ENCODE measurements around the gene TFCP2L1.

Gene TFCP2L1

DNA sequence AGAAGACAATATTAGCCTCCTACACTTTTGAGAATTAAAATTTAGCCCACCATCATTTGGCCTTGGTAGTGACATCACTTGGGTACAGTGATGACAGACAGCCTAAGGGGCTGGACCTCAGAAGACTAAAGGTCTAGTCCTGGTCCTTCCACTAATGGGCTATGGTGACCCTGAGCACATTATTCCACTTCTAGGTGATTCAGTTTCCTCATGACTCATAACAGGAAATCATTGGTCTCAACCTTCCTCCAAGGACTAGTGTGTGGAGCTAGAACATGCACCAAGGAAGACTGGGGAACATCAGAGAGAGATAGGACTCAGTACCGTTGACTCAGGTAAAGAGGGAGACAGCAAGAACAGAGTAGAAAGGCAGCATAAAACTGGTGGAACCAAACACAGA is 64.0 kb downstream of the TFCP2L1 start:
- H3K27ac ChIP-seq: no peak overlapping the region
- DNase-seq: no peak

DNA sequence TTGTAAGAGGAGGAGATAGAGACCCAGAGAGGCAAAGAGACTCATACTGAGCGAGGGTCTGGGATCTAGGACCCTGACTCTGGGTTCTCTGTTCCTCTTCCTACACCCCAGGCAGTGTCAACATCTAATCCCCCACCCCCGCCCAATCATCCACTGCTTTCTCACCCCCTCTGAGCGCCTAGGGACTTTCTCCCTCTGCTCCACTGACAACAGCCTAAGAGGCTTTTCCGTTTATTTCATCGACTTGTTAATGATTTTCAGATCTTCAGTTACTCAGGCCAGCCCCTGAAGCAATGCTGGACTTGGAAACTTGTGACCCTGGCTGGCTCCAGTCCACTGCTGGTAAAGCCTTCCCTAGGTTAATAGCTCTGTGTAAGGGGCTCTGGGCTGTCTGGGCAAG is 65.1 kb downstream of the TFCP2L1 start:
- Histone ChIP-seq H3K27ac (no peak overlapping the region), H3K9me3 (ENCODE audit: severe bottlenecking) (no peaks in the 10 kb centered on the region), H3K27me3 (ENCODE audit: insufficient read depth, low read depth, severe bottlenecking) (no peaks in the 10 kb centered on the region), H3K4me3 (ENCODE audit: low read depth, low read length) (no peak overlapping the region), H3K36me3 (peaks cover 29% of the 10 kb centered on the region)
- no peak for DNase-seq
- TF ChIP-seq, protein P1, sequence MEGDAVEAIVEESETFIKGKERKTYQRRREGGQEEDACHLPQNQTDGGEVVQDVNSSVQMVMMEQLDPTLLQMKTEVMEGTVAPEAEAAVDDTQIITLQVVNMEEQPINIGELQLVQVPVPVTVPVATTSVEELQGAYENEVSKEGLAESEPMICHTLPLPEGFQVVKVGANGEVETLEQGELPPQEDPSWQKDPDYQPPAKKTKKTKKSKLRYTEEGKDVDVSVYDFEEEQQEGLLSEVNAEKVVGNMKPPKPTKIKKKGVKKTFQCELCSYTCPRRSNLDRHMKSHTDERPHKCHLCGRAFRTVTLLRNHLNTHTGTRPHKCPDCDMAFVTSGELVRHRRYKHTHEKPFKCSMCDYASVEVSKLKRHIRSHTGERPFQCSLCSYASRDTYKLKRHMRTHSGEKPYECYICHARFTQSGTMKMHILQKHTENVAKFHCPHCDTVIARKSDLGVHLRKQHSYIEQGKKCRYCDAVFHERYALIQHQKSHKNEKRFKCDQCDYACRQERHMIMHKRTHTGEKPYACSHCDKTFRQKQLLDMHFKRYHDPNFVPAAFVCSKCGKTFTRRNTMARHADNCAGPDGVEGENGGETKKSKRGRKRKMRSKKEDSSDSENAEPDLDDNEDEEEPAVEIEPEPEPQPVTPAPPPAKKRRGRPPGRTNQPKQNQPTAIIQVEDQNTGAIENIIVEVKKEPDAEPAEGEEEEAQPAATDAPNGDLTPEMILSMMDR (IDR thresholded peaks at IDR 0.05; ENCODE audit: low read depth, low read length): no peak

More for the DNA sequence above, 64.0 kb downstream of the TFCP2L1 start:
- H3K27me3 ChIP-seq (ENCODE audit: insufficient read depth, low read depth, severe bottlenecking): no peaks in the 10 kb centered on the region
- TF ChIP-seq, protein P1 (IDR thresholded peaks at IDR 0.05; ENCODE audit: low read depth, low read length): no peak
- no peak overlapping the region for H3K4me3 ChIP-seq (ENCODE audit: low read depth, low read length)
- H3K9me3 ChIP-seq (ENCODE audit: severe bottlenecking): no peaks in the 10 kb centered on the region
- peaks cover 25% of the 10 kb centered on the region for H3K36me3 ChIP-seq

DNA sequence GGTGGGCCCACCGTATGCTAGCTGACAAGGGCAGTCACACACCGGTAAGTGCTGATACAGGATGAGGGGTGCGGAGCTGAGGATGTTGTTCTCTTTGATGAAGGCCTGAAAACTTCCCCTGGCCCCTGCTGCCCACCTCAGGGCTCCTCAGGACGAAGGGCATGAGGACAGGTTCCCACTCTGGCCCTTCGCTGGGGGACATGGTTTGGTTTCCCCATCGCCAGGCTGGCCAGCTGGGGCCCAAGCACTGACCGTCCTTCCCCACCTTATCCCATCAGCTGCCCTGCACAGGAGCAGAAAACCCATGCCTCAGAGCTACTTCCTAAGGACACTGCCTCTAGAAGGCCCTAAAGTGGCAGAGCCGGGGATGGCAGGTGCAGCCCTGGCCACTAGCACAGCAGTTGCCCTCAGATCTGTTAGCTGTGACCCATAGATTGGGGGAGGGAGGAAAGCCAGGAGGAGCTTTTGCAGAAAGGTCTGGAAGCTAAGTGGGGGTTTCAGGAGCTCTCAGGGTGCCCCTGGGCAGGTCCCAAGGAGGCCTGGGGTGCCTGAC is 66.5 kb downstream of the TFCP2L1 start:
- H3K4me3 ChIP-seq (ENCODE audit: low read depth, low read length): no peak overlapping the region
- no peak for DNase-seq
- TF ChIP-seq, protein P1 (IDR thresholded peaks at IDR 0.05; ENCODE audit: low read depth, low read length): no peak
- H3K36me3 ChIP-seq: peaks cover 20% of the 10 kb centered on the region
- H3K27me3 ChIP-seq (ENCODE audit: insufficient read depth, low read depth, severe bottlenecking): no peaks in the 10 kb centered on the region
- H3K9me3 ChIP-seq (ENCODE audit: severe bottlenecking): no peaks in the 10 kb centered on the region
- H3K27ac ChIP-seq: no peak overlapping the region

DNA sequence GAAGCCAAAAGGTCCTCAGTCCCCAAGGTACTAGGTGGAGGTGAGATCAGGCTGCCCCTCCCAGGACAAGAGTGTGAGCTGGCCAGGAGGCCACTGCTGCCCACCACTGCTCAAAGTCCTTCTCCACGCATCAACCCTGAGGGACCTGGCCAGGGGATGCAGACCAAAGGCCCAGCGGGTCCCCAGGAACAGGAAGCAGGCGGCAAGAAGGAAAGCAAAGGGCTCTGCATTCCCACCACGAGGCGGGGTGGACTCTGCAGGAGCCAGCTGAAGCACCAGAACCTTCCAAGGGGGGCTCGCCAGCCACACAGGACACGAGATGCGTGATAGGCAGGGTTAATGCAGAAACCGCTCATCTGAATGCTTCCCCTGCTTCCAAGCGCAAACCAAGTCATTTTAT is 67.4 kb downstream of the TFCP2L1 start:
- no peak for DNase-seq
- Histone ChIP-seq H3K27me3 (ENCODE audit: insufficient read depth, low read depth, severe bottlenecking) (no peaks in the 10 kb centered on the region), H3K27ac (no peak overlapping the region), H3K9me3 (ENCODE audit: severe bottlenecking) (no peaks in the 10 kb centered on the region), H3K36me3 (peaks cover 13% of the 10 kb centered on the region), H3K4me3 (ENCODE audit: low read depth, low read length) (no peak overlapping the region)
- TF ChIP-seq, protein P1 (IDR thresholded peaks at IDR 0.05; ENCODE audit: low read depth, low read length): no peak

DNA sequence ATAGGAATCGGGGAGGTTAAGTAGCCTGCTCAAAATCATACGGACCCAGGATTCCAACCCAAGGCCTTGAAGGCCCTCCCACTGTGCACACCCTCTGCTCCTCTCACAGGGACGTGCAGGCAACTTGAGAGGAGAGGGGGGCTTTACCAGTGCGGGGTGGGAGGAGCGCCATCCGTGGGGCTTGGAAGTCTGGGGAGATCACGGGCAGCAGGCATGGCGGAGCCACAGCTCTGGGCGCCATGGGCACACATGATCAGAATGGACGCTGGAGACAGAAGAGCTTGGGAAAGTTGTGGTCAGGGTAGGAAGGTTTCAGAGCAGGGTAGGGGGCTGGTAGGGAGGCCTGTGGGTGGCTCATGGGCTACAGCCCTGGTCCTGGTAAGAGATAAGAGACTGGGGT is 70.7 kb downstream of the TFCP2L1 start:
- Histone ChIP-seq H3K9me3 (ENCODE audit: severe bottlenecking) (no peaks in the 10 kb centered on the region), H3K27me3 (ENCODE audit: insufficient read depth, low read depth, severe bottlenecking) (no peaks in the 10 kb centered on the region), H3K4me3 (ENCODE audit: low read depth, low read length) (no peak overlapping the region), H3K36me3 (peaks cover 4% of the 10 kb centered on the region; the same call in 1 of the 2 replicates), H3K27ac (no peak overlapping the region)
- TF ChIP-seq, protein P1 (IDR thresholded peaks at IDR 0.05; ENCODE audit: low read depth, low read length): no peak
- DNase-seq: no peak

DNA sequence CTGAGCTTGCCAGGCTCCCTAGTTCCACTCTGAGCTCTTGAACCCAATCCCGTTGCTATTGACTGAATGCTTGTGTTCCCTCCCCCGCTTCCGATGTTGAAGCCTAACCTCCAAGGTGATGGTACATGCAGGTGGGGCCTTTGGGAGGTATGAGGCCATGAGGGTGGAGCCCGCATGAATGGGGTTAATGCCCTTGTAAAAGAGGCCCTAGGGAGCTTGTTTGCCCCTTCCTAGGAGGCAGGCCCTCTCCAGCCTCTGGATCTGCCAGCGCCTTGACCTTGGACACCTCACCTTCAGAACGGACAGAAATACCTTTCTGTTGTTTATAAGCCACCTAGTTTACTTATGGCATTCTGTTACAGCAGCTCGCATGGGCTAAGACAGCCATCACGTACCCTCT is 71.6 kb downstream of the TFCP2L1 start:
- Histone ChIP-seq H3K27me3 (ENCODE audit: insufficient read depth, low read depth, severe bottlenecking) (no peaks in the 10 kb centered on the region), H3K36me3 (peaks cover 4% of the 10 kb centered on the region; the same call in 1 of the 2 replicates), H3K4me3 (ENCODE audit: low read depth, low read length) (no peak overlapping the region), H3K9me3 (ENCODE audit: severe bottlenecking) (no peaks in the 10 kb centered on the region), H3K27ac (no peak overlapping the region)
- DNase-seq: no peak
- TF ChIP-seq, protein P1 (IDR thresholded peaks at IDR 0.05; ENCODE audit: low read depth, low read length): no peak
